GM12872 (cell line): ENCODE measurements around the gene CA10.

Source experiments
- CTCF ChIP-seq: IDR thresholded peaks from 3 replicates; pipeline ENCODE4 v1.5.1; 2011; ENCODE audit warnings: low read depth, mild to moderate bottlenecking, low read length, moderate library complexity; ENCODE audit not compliant: insufficient read depth

CA10 gene

DNA sequence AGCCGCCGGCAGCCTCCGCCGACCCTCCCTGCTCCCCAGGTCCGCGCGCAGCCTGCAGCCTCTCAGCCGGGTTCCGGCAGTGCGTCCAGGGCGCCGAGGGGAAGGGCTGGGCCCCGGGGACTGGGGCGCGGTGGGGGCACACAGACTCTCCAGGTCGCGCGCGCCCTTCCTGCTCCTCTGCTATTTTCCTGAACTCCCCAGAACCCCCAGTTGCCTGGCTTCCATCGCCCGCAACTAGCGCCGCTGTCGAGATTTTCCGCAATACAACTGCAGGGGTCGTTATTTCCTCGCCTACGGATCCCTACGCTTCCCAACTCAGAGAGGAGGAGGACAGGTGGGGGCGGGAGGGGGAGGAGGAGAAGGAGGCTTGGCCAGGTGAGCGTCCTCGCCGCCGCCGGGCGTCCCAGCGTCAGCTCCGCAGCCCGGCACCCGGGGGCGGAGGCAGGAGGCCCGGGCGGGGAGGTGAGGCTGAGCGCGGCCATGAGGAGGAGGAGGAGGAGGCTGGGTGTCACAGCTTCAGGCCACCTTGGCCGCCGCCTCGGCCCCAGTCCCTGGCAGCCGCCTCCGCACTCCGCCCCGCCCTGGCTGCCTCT lies at the start of gene CA10:
CA10 (minus strand) TSS at position 265 of the 593 bp plus-strand sequence.
- no peak for TF ChIP-seq CTCF

DNA sequence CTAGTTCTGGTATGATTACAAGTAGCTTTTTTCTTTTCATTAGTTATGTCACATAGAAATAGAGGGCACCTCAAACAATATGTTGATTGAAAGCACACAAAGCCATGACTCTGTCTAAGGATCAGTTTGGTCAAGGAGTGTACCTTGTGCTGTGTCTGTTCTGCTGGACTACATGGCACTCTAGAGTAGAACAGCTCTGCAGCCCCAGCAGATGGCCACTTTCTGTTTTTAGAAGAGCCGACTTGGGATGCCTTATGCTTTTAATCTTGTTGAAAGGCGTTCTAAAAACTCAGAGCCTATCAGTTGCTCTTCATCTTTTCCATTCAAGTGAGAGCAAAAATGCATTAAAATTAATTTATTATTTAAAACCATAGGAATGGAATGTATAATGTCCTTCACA lies 49.3 kb upstream of the CA10 start:
- TF ChIP-seq CTCF = no peak

DNA sequence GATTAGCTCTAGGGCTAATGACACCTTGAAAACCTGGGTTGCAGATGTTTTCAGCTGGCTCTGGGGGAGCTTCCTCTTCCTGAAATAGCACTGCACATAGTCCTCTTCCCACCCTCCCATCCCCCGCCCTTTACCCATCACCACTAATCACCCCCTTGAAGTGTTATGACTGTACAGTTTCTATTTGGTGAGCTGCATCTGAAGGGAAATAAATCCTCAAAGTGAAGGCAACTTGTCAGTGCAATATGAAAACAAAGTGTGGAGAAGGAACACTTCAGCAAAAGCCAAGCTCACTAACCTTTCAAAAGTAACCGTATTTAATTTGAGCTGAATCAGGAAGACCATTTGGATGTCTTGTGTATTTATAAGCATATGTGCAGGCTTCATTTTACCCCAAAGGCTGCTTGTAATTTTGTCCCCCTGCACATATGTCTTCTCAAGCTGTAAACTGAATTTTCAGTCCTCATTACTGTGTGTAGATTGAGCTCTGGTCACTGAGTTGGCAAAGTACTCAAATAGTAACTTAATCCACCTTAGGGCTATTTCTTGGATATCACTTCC lies 44.1 kb upstream of the CA10 start:
- no peak for TF ChIP-seq CTCF

DNA sequence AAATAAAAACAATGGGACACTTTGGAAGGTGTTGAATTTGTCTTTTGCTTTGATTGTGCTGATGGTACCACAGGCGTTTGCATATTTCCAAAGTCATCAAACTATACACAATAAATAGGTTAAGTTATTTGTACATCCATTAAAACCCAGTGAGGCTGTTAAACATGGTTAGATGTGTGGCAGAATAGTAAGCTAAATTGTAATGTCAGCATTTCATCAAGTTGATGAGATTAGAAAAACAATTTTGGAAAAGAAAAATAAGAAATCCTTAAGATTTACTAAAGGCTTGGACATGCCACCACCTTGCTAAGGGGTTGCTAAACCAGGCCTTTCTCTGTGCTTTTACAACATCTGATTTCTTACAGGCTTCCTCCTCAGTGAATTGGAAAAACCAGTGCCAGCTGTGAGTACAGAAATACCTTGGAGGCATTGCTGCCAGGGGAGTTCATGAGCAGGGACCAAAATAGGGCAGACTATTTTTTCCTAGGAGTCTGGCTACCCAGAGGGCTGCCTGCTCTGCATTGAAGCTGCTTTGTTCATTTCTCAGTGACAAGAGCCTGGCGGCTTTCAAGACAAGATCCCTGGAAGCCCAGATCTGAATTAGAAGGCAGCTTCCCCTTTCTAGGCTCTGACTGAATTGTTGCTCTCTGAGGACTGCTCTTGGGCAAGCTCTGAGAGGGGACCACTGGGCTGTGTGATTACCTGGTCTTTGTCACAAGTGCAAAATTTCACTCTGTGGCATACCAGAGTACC lies 43.4 kb upstream of the CA10 start:
- TF ChIP-seq CTCF = no peak

- TF ChIP-seq CTCF = no peak
Measured at GRCh38 chr17:52191491-52191890, 33.0 kb upstream of the CA10 start.

DNA sequence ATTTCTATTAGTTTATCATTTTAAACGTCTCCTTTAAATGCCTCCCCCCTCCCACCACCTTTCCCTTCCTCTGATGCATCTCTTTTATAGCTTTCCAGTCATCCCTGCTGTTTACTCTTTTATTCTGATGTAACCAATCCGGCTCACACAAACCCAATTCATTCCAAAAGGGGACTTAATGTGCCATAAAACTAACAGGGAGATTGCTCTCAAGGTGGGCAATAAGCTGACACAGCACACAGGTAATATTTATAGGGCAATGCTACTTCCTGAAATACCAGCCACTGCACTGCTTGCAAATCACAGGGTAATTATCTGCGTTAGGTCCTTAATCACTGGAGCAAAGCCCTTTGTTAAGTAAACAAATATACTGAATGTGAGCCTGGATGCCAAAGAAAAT lies 23.3 kb upstream of the CA10 start:
- no peak for TF ChIP-seq CTCF

DNA sequence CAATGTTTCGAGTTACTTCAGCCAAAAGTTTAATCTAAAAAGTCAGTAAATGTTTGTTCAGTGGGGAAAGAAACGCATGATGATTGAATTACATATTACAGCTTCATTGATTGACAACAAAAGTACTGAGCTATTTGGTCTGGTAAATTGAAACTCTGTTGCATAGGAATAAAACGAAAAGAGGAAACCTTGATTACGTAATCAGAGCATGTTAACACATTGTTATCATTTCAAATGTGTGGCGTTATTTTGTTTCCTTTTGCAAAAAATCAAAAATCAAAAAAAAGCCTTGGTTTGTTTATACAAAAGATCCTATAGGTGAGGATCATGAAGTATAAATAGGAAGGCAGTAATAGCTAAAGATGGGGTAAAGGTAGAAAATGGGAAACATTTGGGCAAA lies 19.5 kb upstream of the CA10 start:
- no peak for TF ChIP-seq CTCF
